Osteoblast (primary cell): ENCODE data around the gene EXOC4. TPM values are rescaled to one million over a fixed set of nuclear protein-coding genes. Genes with fewer than 3 reads are reported as not detected.

ENCODE experiments used
- DNase-seq: peaks from one replicate; pipeline ENCODE4 v3.0.0; 2011; ENCODE audit warnings: low spot score, mixed read lengths; ENCODE audit not compliant: insufficient read length; ENCODE audit errors: missing footprints
- H2AFZ ChIP-seq: 2 replicates; pipeline ENCODE4 v1.6.0; 2011; ENCODE audit warnings: mild to moderate bottlenecking, low read length
- H3K27ac ChIP-seq: 2 replicates; pipeline ENCODE4 v1.5.1; 2011; ENCODE audit warnings: mild to moderate bottlenecking, low read depth, low read length, moderate library complexity
- H3K27me3 ChIP-seq: 2 replicates; pipeline ENCODE4 v1.6.0; 2012; ENCODE audit warnings: mild to moderate bottlenecking, control low read depth, inconsistent platforms, low read length, moderate library complexity; ENCODE audit not compliant: insufficient read depth
- H3K36me3 ChIP-seq: 2 replicates; pipeline ENCODE4 v1.5.1; 2011; ENCODE audit warnings: mild to moderate bottlenecking, low read length, control low read depth, moderate library complexity; ENCODE audit not compliant: insufficient read depth
- H3K4me1 ChIP-seq: 2 replicates; pipeline ENCODE4 v1.5.1; 2011; ENCODE audit warnings: mild to moderate bottlenecking, low read length, control low read depth, moderate library complexity; ENCODE audit not compliant: insufficient read depth
- H3K4me2 ChIP-seq: 2 replicates; pipeline ENCODE4 v1.6.0; 2011; ENCODE audit warnings: mild to moderate bottlenecking, low read length; ENCODE audit not compliant: insufficient read depth
- H3K4me3 ChIP-seq: fragments of 200-600 bp; sonication (generic); 3 replicates; pipeline ENCODE4 v1.5.1; 2012; ENCODE audit warnings: mild to moderate bottlenecking, low read length, inconsistent platforms; ENCODE audit not compliant: insufficient read depth
- H3K79me2 ChIP-seq: 2 replicates; pipeline ENCODE4 v1.6.0; 2012; ENCODE audit warnings: mild to moderate bottlenecking, low read length, control low read depth, inconsistent platforms; ENCODE audit not compliant: insufficient read depth
- H3K9me3 ChIP-seq: 2 replicates; pipeline ENCODE4 v1.5.1; 2011; ENCODE audit warnings: low read depth, low read length, control low read depth
- H4K20me1 ChIP-seq: 2 replicates; pipeline ENCODE4 v1.6.0; 2012; ENCODE audit warnings: mild to moderate bottlenecking, low read length, control low read depth; ENCODE audit not compliant: insufficient read depth
- CTCF ChIP-seq: IDR thresholded peaks from 2 replicates; pipeline ENCODE4 v1.5.1; 2011; ENCODE audit warnings: mild to moderate bottlenecking, low read depth, low read length, moderate library complexity; ENCODE audit errors: extremely low read depth
- total RNA-seq: library from RNA; depleted of rRNA; stranded (reverse); fragments of >200 nt; gene quantifications from 2 replicates; pipeline ENCODE4 v1.2.3, GENCODE V29; 2012

The EXOC4 gene
- total RNA-seq, 1 donor, result 134 TPM

DNA sequence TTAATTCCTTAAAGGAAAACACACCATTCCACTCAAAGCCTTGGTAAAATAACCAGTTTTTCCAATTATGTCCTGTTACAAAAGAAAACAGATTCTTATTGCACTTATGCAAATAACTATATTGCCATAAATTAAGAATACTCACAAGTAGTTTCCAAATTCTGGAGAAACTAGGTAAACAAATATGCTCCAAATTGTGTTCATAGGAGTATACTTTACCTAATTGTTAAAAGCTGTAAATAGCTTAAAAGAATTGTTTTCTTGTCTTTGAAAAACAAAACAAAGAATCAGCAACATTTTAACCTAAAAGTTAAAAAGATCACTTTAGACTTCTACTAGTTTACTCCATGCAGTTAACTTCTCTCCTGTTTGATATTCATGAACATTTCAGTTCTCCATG lies 835.3 kb downstream of the EXOC4 start:
- Histone ChIP-seq H4K20me1 (no peaks in the 10 kb centered on the region), H3K4me1 (no peaks in the 10 kb centered on the region), H3K36me3 (no peaks in the 10 kb centered on the region), H3K4me2 (no peak overlapping the region), H3K79me2 (no peaks in the 10 kb centered on the region), H3K9me3 (peaks cover 4% of the 10 kb centered on the region), H3K27ac (no peak overlapping the region), H3K27me3 (no peaks in the 10 kb centered on the region), H2AFZ (no peak overlapping the region), H3K4me3 (no peak overlapping the region)
- no peak for TF ChIP-seq CTCF
- no peak for DNase-seq

GRCh38 chr7:134089446-134089845 lies 836.6 kb downstream of the EXOC4 start:
- H3K9me3 ChIP-seq, result peaks cover 4% of the 10 kb centered on the region
- H3K27me3 ChIP-seq, result no peaks in the 10 kb centered on the region
- H3K4me1 ChIP-seq, result no peaks in the 10 kb centered on the region
- no peaks in the 10 kb centered on the region for H4K20me1 ChIP-seq
- no peak overlapping the region for H3K4me2 ChIP-seq
- TF ChIP-seq CTCF, result no peak
- H3K27ac ChIP-seq, result no peak overlapping the region
- DNase-seq, result no peak
- no peak overlapping the region for H2AFZ ChIP-seq
- H3K4me3 ChIP-seq, result no peak overlapping the region
- H3K36me3 ChIP-seq, result no peaks in the 10 kb centered on the region
- no peaks in the 10 kb centered on the region for H3K79me2 ChIP-seq

- Histone ChIP-seq H3K79me2 (no peaks in the 10 kb centered on the region), H3K9me3 (no peaks in the 10 kb centered on the region), H3K36me3 (no peaks in the 10 kb centered on the region), H3K4me1 (no peaks in the 10 kb centered on the region), H3K4me2 (no peak overlapping the region), H3K27me3 (no peaks in the 10 kb centered on the region), H3K27ac (no peak overlapping the region), H3K4me3 (no peak overlapping the region), H4K20me1 (no peaks in the 10 kb centered on the region), H2AFZ (no peak overlapping the region)
- TF ChIP-seq CTCF, result no peak
- DNase-seq, result no peak
Observed at GRCh38 chr7:134098072-134098471, 845.2 kb downstream of the EXOC4 start.

GRCh38 chr7:134101716-134102115 lies 848.8 kb downstream of the EXOC4 start:
- DNase-seq, result no peak
- Histone ChIP-seq H3K79me2 (no peaks in the 10 kb centered on the region), H3K27ac (no peak overlapping the region), H3K4me3 (no peak overlapping the region), H3K4me1 (no peaks in the 10 kb centered on the region), H2AFZ (no peak overlapping the region), H4K20me1 (no peaks in the 10 kb centered on the region), H3K27me3 (no peaks in the 10 kb centered on the region), H3K9me3 (no peaks in the 10 kb centered on the region), H3K36me3 (no peaks in the 10 kb centered on the region), H3K4me2 (no peak overlapping the region)
- TF ChIP-seq CTCF, result no peak
